Suprapubic skin (tissue), 3 donors: ENCODE results near the gene BFSP1.

ENCODE experiments used
- CTCF ChIP-seq, 2 donors: fragments of 200-600 bp in 1 of 2; fragments of 450-650 bp in 1 of 2; sonication (generic) in 1 of 2; IDR thresholded peaks; one replicate each; pipeline ENCODE4 v1.5.1; 2016 to 2019; ENCODE audit warnings: antibody characterized with exemption in 2 of 2, mild to moderate bottlenecking in 1 of 2, moderate library complexity in 1 of 2
- EP300 ChIP-seq: sonication (generic); formaldehyde crosslinking; IDR thresholded peaks from one replicate; pipeline ENCODE4 v1.6.1; 2017; ENCODE audit warnings: antibody characterized with exemption
- POLR2A ChIP-seq, 2 donors: fragments of 450-650 bp; IDR thresholded peaks; one replicate each; pipeline ENCODE4 v1.6.1; 2017; ENCODE audit warnings: antibody characterized with exemption in 2 of 2, mild to moderate bottlenecking in 2 of 2, moderate library complexity in 2 of 2

- TF ChIP-seq CTCF (IDR thresholded peaks at IDR 0.05): no peak
- no peak for TF ChIP-seq POLR2A (IDR thresholded peaks at IDR 0.05)
- TF ChIP-seq EP300: no peak
These were observed 10.6 kb downstream of the BFSP1 start for GRCh38 chr20:17520583-17520982.
